H9 (cell line): ENCODE results near the gene RBFOX1. TPM values are rescaled to one million over a fixed set of nuclear protein-coding genes. Genes with fewer than 3 reads are reported as not detected.

Experiments
- DNase-seq: peaks from one replicate; pipeline ENCODE4 v3.0.0-alpha.2; 2017
- H2AFZ ChIP-seq: one replicate; pipeline ENCODE4 v1.6.1; 2013; ENCODE audit warnings: mild to moderate bottlenecking, low read length, control low read depth, moderate library complexity
- H2AK5ac ChIP-seq: 2 replicates; pipeline ENCODE4 v1.6.1; 2013; ENCODE audit warnings: low read length, control low read depth, mixed read lengths; ENCODE audit not compliant: insufficient read length
- H2BK120ac ChIP-seq: one replicate; pipeline ENCODE4 v1.6.1; 2013; ENCODE audit warnings: low read depth, mild to moderate bottlenecking, low read length, control low read depth, inconsistent platforms; ENCODE audit not compliant: poor library complexity, severe bottlenecking
- H2BK12ac ChIP-seq: 2 replicates; pipeline ENCODE4 v1.6.1; 2013; ENCODE audit warnings: low read length, control low read depth, mixed read lengths, low read depth; ENCODE audit not compliant: insufficient read length
- H2BK15ac ChIP-seq: 2 replicates; pipeline ENCODE4 v1.6.1; 2013; ENCODE audit warnings: low read depth, low read length, control low read depth
- H2BK20ac ChIP-seq: one replicate; pipeline ENCODE4 v1.6.1; 2013; ENCODE audit warnings: low read depth, mild to moderate bottlenecking, low read length, control low read depth, inconsistent platforms; ENCODE audit not compliant: poor library complexity, severe bottlenecking
- H2BK5ac ChIP-seq: 2 replicates; pipeline ENCODE4 v1.6.1; 2013; ENCODE audit warnings: low read length, control low read depth, mixed read lengths; ENCODE audit not compliant: insufficient read length
- H3K14ac ChIP-seq: 2 replicates; pipeline ENCODE4 v1.6.1; 2013; ENCODE audit warnings: low read length, control low read depth; ENCODE audit not compliant: insufficient read depth
- H3K18ac ChIP-seq: 2 replicates; pipeline ENCODE4 v1.6.1; 2013; ENCODE audit warnings: low read depth, mild to moderate bottlenecking, mixed read lengths, low read length, control low read depth; ENCODE audit not compliant: insufficient read length
- H3K23ac ChIP-seq: 2 replicates; pipeline ENCODE4 v1.6.1; 2013; ENCODE audit warnings: low read length, control low read depth, mixed read lengths, low read depth; ENCODE audit not compliant: insufficient read length
- H3K23me2 ChIP-seq: 2 replicates; pipeline ENCODE4 v1.6.1; 2013; ENCODE audit warnings: low read depth, mild to moderate bottlenecking, mixed read lengths, low read length, control low read depth; ENCODE audit not compliant: insufficient read length, poor library complexity, severe bottlenecking
- H3K27ac ChIP-seq: 2 replicates; pipeline ENCODE4 v1.5.1; 2013; ENCODE audit warnings: low read length, control low read depth, mixed read lengths, low read depth; ENCODE audit not compliant: insufficient read length
- H3K27me3 ChIP-seq: 2 replicates; pipeline ENCODE4 v1.6.1; 2013; ENCODE audit warnings: low read length, control low read depth, inconsistent platforms; ENCODE audit not compliant: insufficient read depth
- H3K4ac ChIP-seq: 2 replicates; pipeline ENCODE4 v1.6.1; 2013; ENCODE audit warnings: low read depth, mild to moderate bottlenecking, control low read depth, inconsistent platforms, low read length, moderate library complexity
- H3K4me1 ChIP-seq: 2 replicates; pipeline ENCODE4 v1.6.1; 2013; ENCODE audit warnings: low read length, control low read depth, inconsistent platforms; ENCODE audit not compliant: insufficient read depth
- H3K4me2 ChIP-seq: 2 replicates; pipeline ENCODE4 v1.6.1; 2013; ENCODE audit warnings: low read length, control low read depth, mixed read lengths; ENCODE audit not compliant: insufficient read length, insufficient read depth
- H3K56ac ChIP-seq: 2 replicates; pipeline ENCODE4 v1.6.1; 2013; ENCODE audit warnings: low read depth, mild to moderate bottlenecking, mixed read lengths, low read length, control low read depth; ENCODE audit not compliant: insufficient read length
- H3K79me1 ChIP-seq: 2 replicates; pipeline ENCODE4 v1.6.1; 2013; ENCODE audit warnings: low read depth, mild to moderate bottlenecking, moderate library complexity, low read length, control low read depth, inconsistent platforms; ENCODE audit not compliant: insufficient read depth, poor library complexity, severe bottlenecking
- H3K79me2 ChIP-seq: 2 replicates; pipeline ENCODE4 v1.6.1; 2013; ENCODE audit warnings: low read length, control low read depth, inconsistent platforms; ENCODE audit not compliant: insufficient read depth
- H3K9ac ChIP-seq: 2 replicates; pipeline ENCODE4 v1.6.1; 2013; ENCODE audit warnings: low read length, control low read depth, mixed read lengths; ENCODE audit not compliant: insufficient read length; ENCODE audit errors: extremely low read depth
- H3K9me3 ChIP-seq: one replicate; pipeline ENCODE4 v1.6.1; 2013; ENCODE audit warnings: low read depth, low read length, inconsistent platforms; ENCODE audit not compliant: control insufficient read depth
- H3T11ph ChIP-seq: one replicate; pipeline ENCODE4 v1.6.1; 2013; ENCODE audit warnings: mild to moderate bottlenecking, low read length, control low read depth, inconsistent platforms
- H4K20me1 ChIP-seq: one replicate; pipeline ENCODE4 v1.6.1; 2013; ENCODE audit not compliant: control insufficient read depth, insufficient read length, insufficient read depth
- H4K5ac ChIP-seq: 2 replicates; pipeline ENCODE4 v1.6.1; 2013; ENCODE audit warnings: low read depth, mild to moderate bottlenecking, mixed read lengths, low read length, control low read depth; ENCODE audit not compliant: insufficient read length
- H4K8ac ChIP-seq: replicated peaks from 2 replicates; pipeline ENCODE4 v1.6.1; 2013; ENCODE audit warnings: low read length, control low read depth, mixed read lengths, low read depth; ENCODE audit not compliant: insufficient read length
- H4K91ac ChIP-seq: 2 replicates; pipeline ENCODE4 v1.6.1; 2013; ENCODE audit warnings: low read depth, mild to moderate bottlenecking, moderate library complexity, mixed read lengths, low read length, control low read depth; ENCODE audit not compliant: insufficient read length
- H3K27ac Mint-ChIP-seq, 3 experiments: 2 replicates in 2 of 3; 3 replicates in 1 of 3; pipeline ENCODE4 v1.8.0; 2020 to 2021; ENCODE audit warnings: mixed read lengths in 3 of 3, mild to moderate bottlenecking in 1 of 3, moderate library complexity in 1 of 3
- H3K27me3 Mint-ChIP-seq: 2 replicates; pipeline ENCODE4 v1.8.0; 2021; ENCODE audit warnings: low read depth, mild to moderate bottlenecking, moderate library complexity, mixed read lengths
- H3K36me3 Mint-ChIP-seq, 3 experiments: 2 replicates in 2 of 3; 3 replicates in 1 of 3; pipeline ENCODE4 v1.8.0; 2020 to 2021; ENCODE audit warnings: low read depth in 3 of 3, mixed read lengths in 3 of 3; ENCODE audit not compliant: insufficient read depth in 1 of 3
- H3K4me1 Mint-ChIP-seq, 2 experiments: 2 replicates each; pipeline ENCODE4 v1.8.0; 2020; ENCODE audit warnings: mixed read lengths in 2 of 2
- H3K4me3 Mint-ChIP-seq, 2 experiments: 2 replicates in 1 of 2; 3 replicates in 1 of 2; pipeline ENCODE4 v1.8.0; 2020 to 2021; ENCODE audit warnings: mild to moderate bottlenecking in 2 of 2, mixed read lengths in 2 of 2, moderate library complexity in 1 of 2
- H3K9me3 Mint-ChIP-seq, 2 experiments: 2 replicates in 1 of 2; 3 replicates in 1 of 2; pipeline ENCODE4 v1.8.0; 2020; ENCODE audit warnings: mild to moderate bottlenecking in 2 of 2, mixed read lengths in 2 of 2, moderate library complexity in 1 of 2
- CTCF ChIP-seq: fragments of 200-600 bp; sonication (generic); conservative IDR thresholded peaks from 3 replicates; pipeline ENCODE4 v1.8.0; 2021; ENCODE audit warnings: antibody characterized with exemption, mild to moderate bottlenecking
- WGBS: extraction: QIAGEN DNeasy Blood & Tissue Kit; methylation state at CpG from one replicate; pipeline ENCODE4 v1.1.7; 2013; ENCODE audit warnings: missing lambda C conversion rate, low lambda C conversion rate, mixed read lengths; ENCODE audit not compliant: insufficient read length; ENCODE audit errors: extremely low coverage; 5-methylcytosine and 5-hydroxymethylcytosine counted together
- total RNA-seq: library from RNA; stranded (reverse); gene quantifications from 2 replicates; pipeline ENCODE4 v1.2.1, GENCODE V29; 2021

RBFOX1 gene
- total RNA-seq, 1 experiment from 2014 or later = 2.0 TPM

GRCh38 chr16:7392206-7392605 lies 59.6 kb downstream of the RBFOX1 start:
- no peak overlapping the region for H2AK5ac ChIP-seq
- H2BK12ac ChIP-seq = no peak overlapping the region
- H2BK15ac ChIP-seq = no peak overlapping the region
- no peak overlapping the region for H3K27ac ChIP-seq
- no peak overlapping the region for H2AFZ ChIP-seq
- H3K14ac ChIP-seq = no peak overlapping the region
- no peak overlapping the region for H4K91ac ChIP-seq
- no peak overlapping the region for H3K4ac ChIP-seq
- peaks cover 3 to 4% of the 10 kb centered on the region in 2 experiments; a peak in 4 of 5 replicates for H3K9me3 Mint-ChIP-seq
- no peak overlapping the region for H3K23ac ChIP-seq
- H3T11ph ChIP-seq = no peak overlapping the region
- no CpG with 5 or more reads among the region's 1 CpG for WGBS
- no peak overlapping the region for H3K27ac Mint-ChIP-seq
- H2BK20ac ChIP-seq = no peak overlapping the region
- no peak overlapping the region for H3K18ac ChIP-seq
- H2BK120ac ChIP-seq = no peak overlapping the region
- peaks cover 0 to 4% (median 4%) of the 10 kb centered on the region in 3 experiments; a peak in 2 of 7 replicates for H3K36me3 Mint-ChIP-seq
- H3K79me1 ChIP-seq = no peaks in the 10 kb centered on the region
- H3K27me3 ChIP-seq = no peaks in the 10 kb centered on the region
- no peak overlapping the region for H2BK5ac ChIP-seq
- H3K9me3 ChIP-seq = no peaks in the 10 kb centered on the region
- H4K20me1 ChIP-seq = no peaks in the 10 kb centered on the region
- no peak overlapping the region for H3K9ac ChIP-seq
- H3K79me2 ChIP-seq = no peaks in the 10 kb centered on the region
- H3K4me2 ChIP-seq = no peak overlapping the region
- no peaks in the 10 kb centered on the region for H3K27me3 Mint-ChIP-seq
- H4K5ac ChIP-seq = no peak overlapping the region
- H3K23me2 ChIP-seq = no peaks in the 10 kb centered on the region
- no peak overlapping the region for H4K8ac ChIP-seq
- no peak overlapping the region for H3K56ac ChIP-seq
- TF ChIP-seq CTCF = no peak
- H3K4me1 ChIP-seq = no peaks in the 10 kb centered on the region
- H3K4me3 Mint-ChIP-seq = no peak overlapping the region
- H3K4me1 Mint-ChIP-seq = peaks cover 0 to 2% of the 10 kb centered on the region in 2 experiments; a peak in 2 of 4 replicates
- DNase-seq = no peak
